IMR-90 (cell line): ENCODE measurements around the gene CA7. TPM values are rescaled to one million over a fixed set of nuclear protein-coding genes. Genes with fewer than 3 reads are reported as not detected.

Source experiments
- ATAC-seq: fragments of 200-7000 bp; cut with Tn5 transposase; 2 replicates; pipeline ENCODE4 v1.9.1; 2020; ENCODE audit warnings: low read depth, mild to moderate bottlenecking, moderate library complexity
- BruUV-seq: library from RNA; stranded (reverse); fragments of 400-500 nt; replicated peaks from 2 replicates; lab custom pipeline; 2021; lab: Mats Ljungman, UMichigan
- CTCF ChIA-PET: fragments of 300-600 bp; formaldehyde crosslinking; extraction: SDS; loops from one replicate; lab custom pipeline; 2021; ENCODE audit warnings: antibody characterized with exemption; lab: Yijun Ruan, JAX
- POLR2A ChIA-PET: fragments of 300-600 bp; sonication (Branson Sonifier 250); formaldehyde crosslinking; loops from one replicate; lab custom pipeline; 2022; ENCODE audit warnings: antibody characterized with exemption; ENCODE audit not compliant: unreplicated experiment; lab: Charles Lee
- DNase-seq: peaks from one replicate; pipeline ENCODE4 v3.0.0; 2013
- H2AFZ ChIP-seq: replicated peaks from 2 replicates; pipeline ENCODE3; 2013; ENCODE audit warnings: low read length, mild to moderate bottlenecking; ENCODE audit not compliant: poor library complexity
- H2AK5ac ChIP-seq: 2 replicates; pipeline ENCODE4 v1.6.1; 2013; ENCODE audit warnings: low read depth, low read length, inconsistent platforms
- H2AK9ac ChIP-seq: replicated peaks from 2 replicates; pipeline ENCODE3; 2013; ENCODE audit warnings: mild to moderate bottlenecking, low read depth, low read length, moderate library complexity; ENCODE audit not compliant: poor library complexity
- H2BK120ac ChIP-seq: 2 replicates; pipeline ENCODE4 v1.6.1; 2013; ENCODE audit warnings: low read depth, low read length, inconsistent platforms
- H2BK15ac ChIP-seq: 3 replicates; pipeline ENCODE4 v1.6.1; 2013; ENCODE audit warnings: low read depth, low read length, inconsistent platforms
- H2BK20ac ChIP-seq: 2 replicates; pipeline ENCODE4 v1.6.1; 2013; ENCODE audit warnings: low read depth, mild to moderate bottlenecking, inconsistent platforms, low read length, moderate library complexity
- H2BK5ac ChIP-seq: 2 replicates; pipeline ENCODE4 v1.6.1; 2013; ENCODE audit warnings: mild to moderate bottlenecking, low read depth, low read length, inconsistent platforms; ENCODE audit not compliant: poor library complexity, severe bottlenecking
- H3K14ac ChIP-seq: replicated peaks from 2 replicates; pipeline ENCODE4 v1.6.1; 2013; ENCODE audit warnings: low read depth, low read length, inconsistent platforms
- H3K18ac ChIP-seq: 2 replicates; pipeline ENCODE4 v1.6.1; 2013; ENCODE audit warnings: low read depth, low read length, control low read depth
- H3K23ac ChIP-seq: 2 replicates; pipeline ENCODE4 v1.6.1; 2013; ENCODE audit warnings: low read depth, low read length, inconsistent platforms
- H3K27ac ChIP-seq: 2 replicates; pipeline ENCODE4 v1.5.1; 2013; ENCODE audit warnings: mild to moderate bottlenecking, control low read depth, low read length; ENCODE audit not compliant: insufficient read depth
- H3K27me3 ChIP-seq: 2 replicates; pipeline ENCODE4 v1.6.1; 2013; ENCODE audit warnings: low read length; ENCODE audit not compliant: control insufficient read depth, insufficient read depth
- H3K36me3 ChIP-seq: 2 replicates; pipeline ENCODE4 v1.6.1; 2013; ENCODE audit warnings: low read length, mixed read lengths; ENCODE audit not compliant: control insufficient read depth, insufficient read depth
- H3K4ac ChIP-seq: 2 replicates; pipeline ENCODE4 v1.6.1; 2013; ENCODE audit warnings: low read depth, low read length, inconsistent platforms
- H3K4me1 ChIP-seq: 2 replicates; pipeline ENCODE4 v1.6.1; 2013; ENCODE audit warnings: low read length, mixed read lengths; ENCODE audit not compliant: control insufficient read depth, insufficient read depth
- H3K4me2 ChIP-seq: 2 replicates; pipeline ENCODE4 v1.6.1; 2013; ENCODE audit warnings: low read depth, mild to moderate bottlenecking, control low read depth, low read length, moderate library complexity
- H3K4me3 ChIP-seq: 2 replicates; pipeline ENCODE4 v1.5.1; 2013; ENCODE audit warnings: low read depth, mild to moderate bottlenecking, control low read depth, low read length, moderate library complexity; ENCODE audit not compliant: insufficient read depth
- H3K56ac ChIP-seq: 2 replicates; pipeline ENCODE4 v1.6.1; 2013; ENCODE audit warnings: low read length, inconsistent platforms; ENCODE audit not compliant: insufficient read depth; ENCODE audit errors: extremely low read depth
- H3K79me1 ChIP-seq, 2 experiments: 2 replicates each; pipeline ENCODE4 v1.6.1; 2013; ENCODE audit warnings: low read length in 2 of 2, inconsistent platforms in 1 of 2, low read depth in 1 of 2
- H3K9ac ChIP-seq: 2 replicates; pipeline ENCODE4 v1.6.1; 2013; ENCODE audit warnings: low read depth, low read length, control low read depth
- H3K9me1 ChIP-seq: 2 replicates; pipeline ENCODE4 v1.6.1; 2013; ENCODE audit warnings: low read length, inconsistent platforms; ENCODE audit not compliant: insufficient read depth
- H3K9me3 ChIP-seq: 2 replicates; pipeline ENCODE4 v1.6.1; 2013; ENCODE audit warnings: low read length; ENCODE audit not compliant: control insufficient read depth, insufficient read depth
- H4K20me1 ChIP-seq: 2 replicates; pipeline ENCODE4 v1.6.1; 2013; ENCODE audit warnings: low read length, inconsistent platforms; ENCODE audit not compliant: insufficient read depth
- H4K5ac ChIP-seq: 2 replicates; pipeline ENCODE4 v1.6.1; 2013; ENCODE audit warnings: mild to moderate bottlenecking, low read depth, low read length, control low read depth
- H4K8ac ChIP-seq, 2 experiments: 2 replicates each; pipeline ENCODE4 v1.6.1; 2013; ENCODE audit warnings: low read depth in 2 of 2, low read length in 2 of 2, control low read depth in 1 of 2, inconsistent platforms in 1 of 2
- H4K91ac ChIP-seq: 2 replicates; pipeline ENCODE4 v1.6.1; 2013; ENCODE audit warnings: low read depth, low read length, inconsistent platforms; ENCODE audit not compliant: insufficient read depth
- BHLHE40 ChIP-seq: fragments of 150-350 bp; IDR thresholded peaks from 2 replicates; pipeline ENCODE4 v1.6.1; 2016; ENCODE audit warnings: mild to moderate bottlenecking, low read depth, low read length
- CHD1 ChIP-seq: IDR thresholded peaks from 2 replicates; pipeline ENCODE4 v1.6.1; 2012; ENCODE audit warnings: low read depth, low read length, improper control_type of control experiment
- FOS ChIP-seq: fragments of 150-350 bp; IDR thresholded peaks from 2 replicates; pipeline ENCODE4 v1.6.1; 2016; ENCODE audit warnings: low read depth, low read length
- MAFK ChIP-seq: IDR thresholded peaks from 2 replicates; pipeline ENCODE4 v1.6.1; 2012; ENCODE audit warnings: low read depth, low read length, improper control_type of control experiment
- MAZ ChIP-seq: IDR thresholded peaks from 2 replicates; pipeline ENCODE4 v1.6.1; 2012; ENCODE audit warnings: low read depth, mild to moderate bottlenecking, low read length, improper control_type of control experiment, moderate library complexity, borderline replicate concordance
- MXI1 ChIP-seq: IDR thresholded peaks from 2 replicates; pipeline ENCODE4 v1.6.1; 2012; ENCODE audit warnings: low read depth, mild to moderate bottlenecking, low read length, moderate library complexity, borderline replicate concordance
- NFE2L2 ChIP-seq: fragments of 150-350 bp; IDR thresholded peaks from 2 replicates; pipeline ENCODE4 v1.6.1; 2016; ENCODE audit warnings: low read depth, mild to moderate bottlenecking, low read length
- POLR2A ChIP-seq: IDR thresholded peaks from 2 replicates; pipeline ENCODE4 v1.6.1; 2012; ENCODE audit warnings: mild to moderate bottlenecking, low read depth, low read length
- RAD21 ChIP-seq: IDR thresholded peaks from 2 replicates; pipeline ENCODE4 v1.6.1; 2012; ENCODE audit warnings: low read length, improper control_type of control experiment
- RCOR1 ChIP-seq: IDR thresholded peaks from 2 replicates; pipeline ENCODE4 v1.6.1; 2012; ENCODE audit warnings: mild to moderate bottlenecking, low read length, improper control_type of control experiment; ENCODE audit not compliant: insufficient replicate concordance
- RFX5 ChIP-seq: IDR thresholded peaks from 2 replicates; pipeline ENCODE4 v1.8.0; 2012; ENCODE audit warnings: low read depth, mild to moderate bottlenecking, low read length, moderate library complexity
- SMC3 ChIP-seq: fragments of 150-350 bp; IDR thresholded peaks from 2 replicates; pipeline ENCODE4 v1.6.1; 2016; ENCODE audit warnings: low read depth, mild to moderate bottlenecking, antibody characterized with exemption, low read length, moderate library complexity
- USF2 ChIP-seq: fragments of 150-350 bp; IDR thresholded peaks from 2 replicates; pipeline ENCODE4 v1.6.1; 2017; ENCODE audit warnings: mild to moderate bottlenecking, antibody characterized with exemption, low read length, low read depth
- WGBS, 2 experiments: methylation state at CpG; one replicate each; pipeline versions ENCODE4 v1.1.5 to v1.1.7; 2013; ENCODE audit warnings: missing lambda C conversion rate in 2 of 2; ENCODE audit not compliant: insufficient read length in 1 of 2; ENCODE audit errors: extremely low coverage in 2 of 2; 5-methylcytosine and 5-hydroxymethylcytosine counted together
- dilution Hi-C: fragments of 300-500 bp; cut with HindIII; formaldehyde crosslinking; loops from one replicate; pipeline ENCODE4 v1.14.3; 2018; ENCODE audit warnings: low sequenced_read_pairs; ENCODE audit not compliant: unreplicated experiment
- in situ Hi-C: fragments of 300-500 bp; cut with MboI; formaldehyde crosslinking; loops from 3 replicates; pipeline ENCODE4 v1.14.3; 2019; ENCODE audit warnings: low sequenced_read_pairs, inconsistent platforms, mixed read lengths
- intact Hi-C: fragments of 100-400 bp; cut with micrococcal nuclease; formaldehyde crosslinking; loops from 2 replicates; pipeline ENCODE4 v1.10.0; 2022
- polyA plus RNA-seq, 3 experiments: library from polyadenylated mRNA; depleted of rRNA; stranded (reverse); fragments of >200 nt; gene quantifications; 2 replicates each; pipeline ENCODE4 v1.2.3, GENCODE V29; 2012; ENCODE audit warnings: low replicate concordance in 1 of 3
- total RNA-seq: library from RNA; depleted of rRNA; stranded (reverse); fragments of >200 nt; gene quantifications from 2 replicates; pipeline ENCODE4 v1.2.3, GENCODE V29; 2012
- TF ChIP-seq, protein P1 (sequence below): conservative IDR thresholded peaks from 2 replicates; pipeline ENCODE4 v1.5.1; 2012; ENCODE audit warnings: mild to moderate bottlenecking, low read depth, low read length, improper control_type of control experiment
- TF ChIP-seq, protein P2 (sequence below): fragments of 150-350 bp; IDR thresholded peaks from 2 replicates; pipeline ENCODE4 v1.6.1; 2016; ENCODE audit warnings: low read depth, mild to moderate bottlenecking, low read length, moderate library complexity, borderline replicate concordance

CA7 gene
- total and polyA plus RNA-seq, 2 of the 4 experiments (the other 2 are of a cell fraction) = not detected

DNA sequence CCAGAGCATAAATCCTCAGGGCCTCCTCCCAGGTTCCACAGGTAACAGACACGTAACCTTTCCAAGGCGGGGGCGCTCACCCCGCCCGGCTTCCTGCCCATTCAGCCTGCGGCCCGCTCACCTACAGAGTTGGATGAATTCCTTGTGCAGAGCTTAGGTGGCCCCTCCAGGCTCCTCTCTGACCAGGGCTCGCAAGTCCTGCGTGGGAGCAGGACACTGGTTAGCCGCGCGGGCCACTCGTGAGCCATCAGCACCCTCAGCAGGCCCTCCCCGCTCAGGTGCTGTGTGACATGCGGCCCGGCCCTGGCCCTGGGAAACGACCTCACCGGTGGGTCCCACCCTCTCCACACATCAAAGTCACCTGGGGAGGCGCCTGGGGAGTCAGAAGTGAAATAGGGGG lies 43.4 kb upstream of the CA7 start:
- Histone ChIP-seq H2AK9ac (no peak overlapping the region), H3K9me1 (no peaks in the 10 kb centered on the region), H4K8ac (no peak overlapping the region), H3K27me3 (no peaks in the 10 kb centered on the region), H4K20me1 (no peaks in the 10 kb centered on the region; the same call in 1 of the 2 replicates), H3K4ac (no peak overlapping the region), H3K9ac (no peak overlapping the region), H3K56ac (no peak overlapping the region), H3K4me1 (no peaks in the 10 kb centered on the region), H2BK120ac (no peak overlapping the region), H4K91ac (no peak overlapping the region), H2AFZ (no peak overlapping the region), H2AK5ac (no peak overlapping the region), H3K4me3 (no peak overlapping the region), H3K36me3 (peaks cover 19% of the 10 kb centered on the region), H2BK15ac (no peak overlapping the region), H2BK5ac (no peak overlapping the region), H3K27ac (no peak overlapping the region), H4K5ac (no peak overlapping the region), H3K9me3 (no peaks in the 10 kb centered on the region), H2BK20ac (no peak overlapping the region), H3K79me1 (no peaks in the 10 kb centered on the region), H3K14ac (no peak overlapping the region), H3K4me2 (no peak overlapping the region), H3K18ac (no peak overlapping the region), H3K23ac (no peak overlapping the region)
- intact Hi-C loops = no loop called here
- dilution Hi-C loops = no loop called here
- TF ChIP-seq MXI1 (no peak), POLR2A (no peak), RAD21 (no peak), FOS (no peak), BHLHE40 (no peak), SMC3 (no peak), CHD1 (no peak), MAZ (no peak), RFX5 (no peak), USF2 (no peak), MAFK (no peak), RCOR1 (no peak), NFE2L2 (no peak)
- TF ChIP-seq, protein P1, sequence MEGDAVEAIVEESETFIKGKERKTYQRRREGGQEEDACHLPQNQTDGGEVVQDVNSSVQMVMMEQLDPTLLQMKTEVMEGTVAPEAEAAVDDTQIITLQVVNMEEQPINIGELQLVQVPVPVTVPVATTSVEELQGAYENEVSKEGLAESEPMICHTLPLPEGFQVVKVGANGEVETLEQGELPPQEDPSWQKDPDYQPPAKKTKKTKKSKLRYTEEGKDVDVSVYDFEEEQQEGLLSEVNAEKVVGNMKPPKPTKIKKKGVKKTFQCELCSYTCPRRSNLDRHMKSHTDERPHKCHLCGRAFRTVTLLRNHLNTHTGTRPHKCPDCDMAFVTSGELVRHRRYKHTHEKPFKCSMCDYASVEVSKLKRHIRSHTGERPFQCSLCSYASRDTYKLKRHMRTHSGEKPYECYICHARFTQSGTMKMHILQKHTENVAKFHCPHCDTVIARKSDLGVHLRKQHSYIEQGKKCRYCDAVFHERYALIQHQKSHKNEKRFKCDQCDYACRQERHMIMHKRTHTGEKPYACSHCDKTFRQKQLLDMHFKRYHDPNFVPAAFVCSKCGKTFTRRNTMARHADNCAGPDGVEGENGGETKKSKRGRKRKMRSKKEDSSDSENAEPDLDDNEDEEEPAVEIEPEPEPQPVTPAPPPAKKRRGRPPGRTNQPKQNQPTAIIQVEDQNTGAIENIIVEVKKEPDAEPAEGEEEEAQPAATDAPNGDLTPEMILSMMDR = no peak
- TF ChIP-seq, protein P2, sequence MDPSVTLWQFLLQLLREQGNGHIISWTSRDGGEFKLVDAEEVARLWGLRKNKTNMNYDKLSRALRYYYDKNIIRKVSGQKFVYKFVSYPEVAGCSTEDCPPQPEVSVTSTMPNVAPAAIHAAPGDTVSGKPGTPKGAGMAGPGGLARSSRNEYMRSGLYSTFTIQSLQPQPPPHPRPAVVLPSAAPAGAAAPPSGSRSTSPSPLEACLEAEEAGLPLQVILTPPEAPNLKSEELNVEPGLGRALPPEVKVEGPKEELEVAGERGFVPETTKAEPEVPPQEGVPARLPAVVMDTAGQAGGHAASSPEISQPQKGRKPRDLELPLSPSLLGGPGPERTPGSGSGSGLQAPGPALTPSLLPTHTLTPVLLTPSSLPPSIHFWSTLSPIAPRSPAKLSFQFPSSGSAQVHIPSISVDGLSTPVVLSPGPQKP = no peak
- DNase-seq (no peak), ATAC-seq (no peak)
- 97% methylated on average over 9 of the region's 19 CpGs; no CpG with 5 or more reads in 1 of the 2 experiments for WGBS, 2 experiments
- no TSS peak for BruUV-seq
- ChIA-PET POLR2A (no interaction called here), CTCF (no interaction called here)
- in situ Hi-C loops = no loop called here
